HS-5 (cell line): ENCODE measurements around the gene C22orf39.

Experiments
- DNase-seq: peaks from one replicate; pipeline ENCODE4 v3.0.0-alpha.2; 2012; ENCODE audit warnings: low read depth

Gene C22orf39

GRCh38 chr22:19430890-19431541, 16.5 kb downstream of the C22orf39 start:
- DNase-seq = no peak

- DNase-seq = no peak
Measured at GRCh38 chr22:19429950-19430889, 17.3 kb downstream of the C22orf39 start.

- DNase-seq = no peak
Measured at GRCh38 chr22:19424186-19424500, 23.4 kb downstream of the C22orf39 start.

GRCh38 chr22:19422440-19423301, 24.8 kb downstream of the C22orf39 start:
- no peak for DNase-seq

GRCh38 chr22:19420321-19420720, 27.2 kb downstream of the C22orf39 start:
- no peak for DNase-seq

- DNase-seq = no peak
Measured at GRCh38 chr22:19419464-19420178, 27.9 kb downstream of the C22orf39 start.

GRCh38 chr22:19419086-19419463, 28.4 kb downstream of the C22orf39 start:
- no peak for DNase-seq

- DNase-seq = no peak
Measured at GRCh38 chr22:19412923-19413322, 34.6 kb downstream of the C22orf39 start.

- no peak for DNase-seq
Measured at GRCh38 chr22:19412478-19412877, 35.0 kb downstream of the C22orf39 start.

GRCh38 chr22:19411690-19412045, 35.8 kb downstream of the C22orf39 start:
- DNase-seq = no peak

GRCh38 chr22:19410941-19411689, 36.4 kb downstream of the C22orf39 start:
- no peak for DNase-seq

- DNase-seq = no peak
Measured at GRCh38 chr22:19407649-19408606, 39.6 kb downstream of the C22orf39 start.

GRCh38 chr22:19406846-19407245, 40.7 kb downstream of the C22orf39 start:
- no peak for DNase-seq

GRCh38 chr22:19406281-19406811, 41.2 kb downstream of the C22orf39 start:
- no peak for DNase-seq

- no peak for DNase-seq
Measured at GRCh38 chr22:19405652-19406051, 41.9 kb downstream of the C22orf39 start.

- DNase-seq = no peak
Measured at GRCh38 chr22:19405133-19405532, 42.4 kb downstream of the C22orf39 start.

- no peak for DNase-seq
Measured at GRCh38 chr22:19404676-19405075, 42.8 kb downstream of the C22orf39 start.

- no peak for DNase-seq
Measured at GRCh38 chr22:19402642-19403191, 44.8 kb downstream of the C22orf39 start.

- DNase-seq = no peak
Measured at GRCh38 chr22:19401483-19401882, 46.0 kb downstream of the C22orf39 start.
